H9 (cell line): ENCODE data around the gene CHD6. TPM values are rescaled to one million over a fixed set of nuclear protein-coding genes. Genes with fewer than 3 reads are reported as not detected.

ENCODE experiments used
- DNase-seq: peaks from one replicate; pipeline ENCODE4 v3.0.0-alpha.2; 2017
- H2AFZ ChIP-seq: one replicate; pipeline ENCODE4 v1.6.1; 2013; ENCODE audit warnings: mild to moderate bottlenecking, low read length, control low read depth, moderate library complexity
- H2AK5ac ChIP-seq: 2 replicates; pipeline ENCODE4 v1.6.1; 2013; ENCODE audit warnings: low read length, control low read depth, mixed read lengths; ENCODE audit not compliant: insufficient read length
- H2BK120ac ChIP-seq: one replicate; pipeline ENCODE4 v1.6.1; 2013; ENCODE audit warnings: low read depth, mild to moderate bottlenecking, low read length, control low read depth, inconsistent platforms; ENCODE audit not compliant: poor library complexity, severe bottlenecking
- H2BK12ac ChIP-seq: 2 replicates; pipeline ENCODE4 v1.6.1; 2013; ENCODE audit warnings: low read length, control low read depth, mixed read lengths, low read depth; ENCODE audit not compliant: insufficient read length
- H2BK15ac ChIP-seq: 2 replicates; pipeline ENCODE4 v1.6.1; 2013; ENCODE audit warnings: low read depth, low read length, control low read depth
- H2BK20ac ChIP-seq: one replicate; pipeline ENCODE4 v1.6.1; 2013; ENCODE audit warnings: low read depth, mild to moderate bottlenecking, low read length, control low read depth, inconsistent platforms; ENCODE audit not compliant: poor library complexity, severe bottlenecking
- H2BK5ac ChIP-seq: 2 replicates; pipeline ENCODE4 v1.6.1; 2013; ENCODE audit warnings: low read length, control low read depth, mixed read lengths; ENCODE audit not compliant: insufficient read length
- H3K14ac ChIP-seq: 2 replicates; pipeline ENCODE4 v1.6.1; 2013; ENCODE audit warnings: low read length, control low read depth; ENCODE audit not compliant: insufficient read depth
- H3K18ac ChIP-seq: 2 replicates; pipeline ENCODE4 v1.6.1; 2013; ENCODE audit warnings: low read depth, mild to moderate bottlenecking, mixed read lengths, low read length, control low read depth; ENCODE audit not compliant: insufficient read length
- H3K23ac ChIP-seq: 2 replicates; pipeline ENCODE4 v1.6.1; 2013; ENCODE audit warnings: low read length, control low read depth, mixed read lengths, low read depth; ENCODE audit not compliant: insufficient read length
- H3K23me2 ChIP-seq: 2 replicates; pipeline ENCODE4 v1.6.1; 2013; ENCODE audit warnings: low read depth, mild to moderate bottlenecking, mixed read lengths, low read length, control low read depth; ENCODE audit not compliant: insufficient read length, poor library complexity, severe bottlenecking
- H3K27ac ChIP-seq: 2 replicates; pipeline ENCODE4 v1.5.1; 2013; ENCODE audit warnings: low read length, control low read depth, mixed read lengths, low read depth; ENCODE audit not compliant: insufficient read length
- H3K27me3 ChIP-seq: 2 replicates; pipeline ENCODE4 v1.6.1; 2013; ENCODE audit warnings: low read length, control low read depth, inconsistent platforms; ENCODE audit not compliant: insufficient read depth
- H3K4ac ChIP-seq: 2 replicates; pipeline ENCODE4 v1.6.1; 2013; ENCODE audit warnings: low read depth, mild to moderate bottlenecking, control low read depth, inconsistent platforms, low read length, moderate library complexity
- H3K4me1 ChIP-seq: 2 replicates; pipeline ENCODE4 v1.6.1; 2013; ENCODE audit warnings: low read length, control low read depth, inconsistent platforms; ENCODE audit not compliant: insufficient read depth
- H3K4me2 ChIP-seq: 2 replicates; pipeline ENCODE4 v1.6.1; 2013; ENCODE audit warnings: low read length, control low read depth, mixed read lengths; ENCODE audit not compliant: insufficient read length, insufficient read depth
- H3K56ac ChIP-seq: 2 replicates; pipeline ENCODE4 v1.6.1; 2013; ENCODE audit warnings: low read depth, mild to moderate bottlenecking, mixed read lengths, low read length, control low read depth; ENCODE audit not compliant: insufficient read length
- H3K79me1 ChIP-seq: 2 replicates; pipeline ENCODE4 v1.6.1; 2013; ENCODE audit warnings: low read depth, mild to moderate bottlenecking, moderate library complexity, low read length, control low read depth, inconsistent platforms; ENCODE audit not compliant: insufficient read depth, poor library complexity, severe bottlenecking
- H3K79me2 ChIP-seq: 2 replicates; pipeline ENCODE4 v1.6.1; 2013; ENCODE audit warnings: low read length, control low read depth, inconsistent platforms; ENCODE audit not compliant: insufficient read depth
- H3K9ac ChIP-seq: 2 replicates; pipeline ENCODE4 v1.6.1; 2013; ENCODE audit warnings: low read length, control low read depth, mixed read lengths; ENCODE audit not compliant: insufficient read length; ENCODE audit errors: extremely low read depth
- H3K9me3 ChIP-seq: one replicate; pipeline ENCODE4 v1.6.1; 2013; ENCODE audit warnings: low read depth, low read length, inconsistent platforms; ENCODE audit not compliant: control insufficient read depth
- H3T11ph ChIP-seq: one replicate; pipeline ENCODE4 v1.6.1; 2013; ENCODE audit warnings: mild to moderate bottlenecking, low read length, control low read depth, inconsistent platforms
- H4K20me1 ChIP-seq: one replicate; pipeline ENCODE4 v1.6.1; 2013; ENCODE audit not compliant: control insufficient read depth, insufficient read length, insufficient read depth
- H4K5ac ChIP-seq: 2 replicates; pipeline ENCODE4 v1.6.1; 2013; ENCODE audit warnings: low read depth, mild to moderate bottlenecking, mixed read lengths, low read length, control low read depth; ENCODE audit not compliant: insufficient read length
- H4K8ac ChIP-seq: replicated peaks from 2 replicates; pipeline ENCODE4 v1.6.1; 2013; ENCODE audit warnings: low read length, control low read depth, mixed read lengths, low read depth; ENCODE audit not compliant: insufficient read length
- H4K91ac ChIP-seq: 2 replicates; pipeline ENCODE4 v1.6.1; 2013; ENCODE audit warnings: low read depth, mild to moderate bottlenecking, moderate library complexity, mixed read lengths, low read length, control low read depth; ENCODE audit not compliant: insufficient read length
- H3K27ac Mint-ChIP-seq, 3 experiments: 2 replicates in 2 of 3; 3 replicates in 1 of 3; pipeline ENCODE4 v1.8.0; 2020 to 2021; ENCODE audit warnings: mixed read lengths in 3 of 3, mild to moderate bottlenecking in 1 of 3, moderate library complexity in 1 of 3
- H3K27me3 Mint-ChIP-seq: 2 replicates; pipeline ENCODE4 v1.8.0; 2021; ENCODE audit warnings: low read depth, mild to moderate bottlenecking, moderate library complexity, mixed read lengths
- H3K36me3 Mint-ChIP-seq, 3 experiments: 2 replicates in 2 of 3; 3 replicates in 1 of 3; pipeline ENCODE4 v1.8.0; 2020 to 2021; ENCODE audit warnings: low read depth in 3 of 3, mixed read lengths in 3 of 3; ENCODE audit not compliant: insufficient read depth in 1 of 3
- H3K4me1 Mint-ChIP-seq, 2 experiments: 2 replicates each; pipeline ENCODE4 v1.8.0; 2020; ENCODE audit warnings: mixed read lengths in 2 of 2
- H3K4me3 Mint-ChIP-seq, 2 experiments: 2 replicates in 1 of 2; 3 replicates in 1 of 2; pipeline ENCODE4 v1.8.0; 2020 to 2021; ENCODE audit warnings: mild to moderate bottlenecking in 2 of 2, mixed read lengths in 2 of 2, moderate library complexity in 1 of 2
- H3K9me3 Mint-ChIP-seq, 2 experiments: 2 replicates in 1 of 2; 3 replicates in 1 of 2; pipeline ENCODE4 v1.8.0; 2020; ENCODE audit warnings: mild to moderate bottlenecking in 2 of 2, mixed read lengths in 2 of 2, moderate library complexity in 1 of 2
- WGBS: extraction: QIAGEN DNeasy Blood & Tissue Kit; methylation state at CpG from one replicate; pipeline ENCODE4 v1.1.7; 2013; ENCODE audit warnings: missing lambda C conversion rate, low lambda C conversion rate, mixed read lengths; ENCODE audit not compliant: insufficient read length; ENCODE audit errors: extremely low coverage; 5-methylcytosine and 5-hydroxymethylcytosine counted together
- total RNA-seq: library from RNA; stranded (reverse); gene quantifications from 2 replicates; pipeline ENCODE4 v1.2.1, GENCODE V29; 2021
- TF ChIP-seq, protein P1 (sequence below): fragments of 200-600 bp; sonication (generic); conservative IDR thresholded peaks from 3 replicates; pipeline ENCODE4 v1.8.0; 2021; ENCODE audit warnings: antibody characterized with exemption, mild to moderate bottlenecking

CHD6 gene
- total RNA-seq, 1 experiment from 2014 or later = 51.5 TPM

DNA sequence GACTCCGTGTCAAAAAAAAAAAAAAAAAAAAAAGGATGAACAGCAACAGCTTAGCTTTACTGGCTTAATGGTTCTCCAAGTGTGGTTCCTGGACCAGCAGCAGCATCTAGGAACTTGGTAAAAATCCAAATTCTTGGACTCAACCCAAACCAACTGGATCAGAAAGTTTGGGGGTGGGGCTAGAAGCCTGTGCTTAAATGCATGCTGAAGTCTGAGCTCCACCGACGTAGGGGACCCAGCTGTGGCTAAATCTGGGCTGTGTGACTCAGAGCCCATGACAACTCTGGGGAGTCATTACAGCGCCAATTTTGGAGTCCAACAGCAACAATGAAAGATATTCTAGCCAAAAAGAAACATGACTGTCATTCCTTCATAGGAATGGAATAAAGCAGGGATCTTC lies 13.6 kb upstream of the CHD6 start:
- no peak overlapping the region for H2BK20ac ChIP-seq
- H3K4me2 ChIP-seq = no peak overlapping the region
- no peaks in the 10 kb centered on the region for H3K23me2 ChIP-seq
- Mint-ChIP-seq H3K36me3 (no peaks in the 10 kb centered on the region), H3K9me3 (no peaks in the 10 kb centered on the region), H3K27me3 (no peaks in the 10 kb centered on the region), H3K4me1 (peaks cover 7 to 11% of the 10 kb centered on the region in 2 experiments), H3K4me3 (no peak overlapping the region), H3K27ac (no peak overlapping the region; a peak in 1 of 7 replicates)
- no peak overlapping the region for H3K14ac ChIP-seq
- H2BK5ac ChIP-seq = no peak overlapping the region
- no peak overlapping the region for H3K23ac ChIP-seq
- H2BK12ac ChIP-seq = no peak overlapping the region
- no peaks in the 10 kb centered on the region for H3K27me3 ChIP-seq
- TF ChIP-seq, protein P1, sequence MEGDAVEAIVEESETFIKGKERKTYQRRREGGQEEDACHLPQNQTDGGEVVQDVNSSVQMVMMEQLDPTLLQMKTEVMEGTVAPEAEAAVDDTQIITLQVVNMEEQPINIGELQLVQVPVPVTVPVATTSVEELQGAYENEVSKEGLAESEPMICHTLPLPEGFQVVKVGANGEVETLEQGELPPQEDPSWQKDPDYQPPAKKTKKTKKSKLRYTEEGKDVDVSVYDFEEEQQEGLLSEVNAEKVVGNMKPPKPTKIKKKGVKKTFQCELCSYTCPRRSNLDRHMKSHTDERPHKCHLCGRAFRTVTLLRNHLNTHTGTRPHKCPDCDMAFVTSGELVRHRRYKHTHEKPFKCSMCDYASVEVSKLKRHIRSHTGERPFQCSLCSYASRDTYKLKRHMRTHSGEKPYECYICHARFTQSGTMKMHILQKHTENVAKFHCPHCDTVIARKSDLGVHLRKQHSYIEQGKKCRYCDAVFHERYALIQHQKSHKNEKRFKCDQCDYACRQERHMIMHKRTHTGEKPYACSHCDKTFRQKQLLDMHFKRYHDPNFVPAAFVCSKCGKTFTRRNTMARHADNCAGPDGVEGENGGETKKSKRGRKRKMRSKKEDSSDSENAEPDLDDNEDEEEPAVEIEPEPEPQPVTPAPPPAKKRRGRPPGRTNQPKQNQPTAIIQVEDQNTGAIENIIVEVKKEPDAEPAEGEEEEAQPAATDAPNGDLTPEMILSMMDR = no peak
- H3K9ac ChIP-seq = no peak overlapping the region
- no peak overlapping the region for H2BK120ac ChIP-seq
- no peaks in the 10 kb centered on the region for H4K20me1 ChIP-seq
- no peak overlapping the region for H2AFZ ChIP-seq
- no peak overlapping the region for H3K56ac ChIP-seq
- H3K4me1 ChIP-seq = no peaks in the 10 kb centered on the region
- no peak overlapping the region for H3K18ac ChIP-seq
- H3T11ph ChIP-seq = no peak overlapping the region
- no peak overlapping the region for H2BK15ac ChIP-seq
- no CpG with 5 or more reads among the region's 4 CpGs for WGBS
- DNase-seq = no peak
- no peak overlapping the region for H4K91ac ChIP-seq
- H2AK5ac ChIP-seq = no peak overlapping the region
- no peak overlapping the region for H4K5ac ChIP-seq
- no peak overlapping the region for H4K8ac ChIP-seq
- no peaks in the 10 kb centered on the region for H3K9me3 ChIP-seq
- H3K27ac ChIP-seq = no peak overlapping the region
- 0 out of 2 replicates have a peak, but pooled peaks cover 1% of the 10 kb centered on the region for H3K79me2 ChIP-seq
- H3K4ac ChIP-seq = no peak overlapping the region
- no peaks in the 10 kb centered on the region for H3K79me1 ChIP-seq
